Measurements from ENCODE around the gene ANKIB1. TPM values are rescaled to one million over a fixed set of nuclear protein-coding genes. Genes with fewer than 3 reads are reported as not detected.

ANKIB1 gene
- total RNA-seq, 2 experiments from 2014 or later = 57.7 to 82.0 TPM

DNA sequence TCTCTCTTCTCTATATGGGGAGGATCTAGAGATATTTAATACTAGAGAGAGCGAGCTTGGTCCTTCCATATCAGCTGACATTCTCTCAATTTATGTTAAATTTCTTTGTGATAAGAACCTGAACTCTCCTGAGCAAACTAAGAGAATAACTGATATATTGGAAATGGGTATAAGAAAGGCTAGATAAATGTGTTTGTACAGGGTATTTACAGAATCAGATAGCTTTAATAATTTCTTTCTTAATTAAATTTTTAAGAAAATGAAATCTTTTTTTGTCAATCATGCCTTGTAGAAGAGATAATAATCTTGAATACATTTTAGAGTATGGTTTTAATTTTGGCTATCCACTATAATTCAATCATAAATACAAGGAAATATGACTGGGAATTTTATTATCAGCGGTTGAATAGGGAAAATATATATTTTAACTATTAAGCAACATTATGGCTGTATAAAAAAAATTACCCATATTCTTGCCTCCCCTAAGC is 58.7 kb downstream of the ANKIB1 start:
- H3K27me3 Mint-ChIP-seq = no peaks in the 10 kb centered on the region
- ChIA-PET POLR2A (no interaction called here), CTCF (no interaction called here)
- H3K4me1 Mint-ChIP-seq = no peaks in the 10 kb centered on the region
- peaks cover 15% of the 10 kb centered on the region for H3K36me3 Mint-ChIP-seq (ENCODE audit: low read depth)
- H3K4me3 Mint-ChIP-seq = no peak overlapping the region
- peaks cover 4% of the 10 kb centered on the region for H3K9me3 Mint-ChIP-seq
- no peak overlapping the region for H3K27ac Mint-ChIP-seq
- no peak for DNase-seq

DNA sequence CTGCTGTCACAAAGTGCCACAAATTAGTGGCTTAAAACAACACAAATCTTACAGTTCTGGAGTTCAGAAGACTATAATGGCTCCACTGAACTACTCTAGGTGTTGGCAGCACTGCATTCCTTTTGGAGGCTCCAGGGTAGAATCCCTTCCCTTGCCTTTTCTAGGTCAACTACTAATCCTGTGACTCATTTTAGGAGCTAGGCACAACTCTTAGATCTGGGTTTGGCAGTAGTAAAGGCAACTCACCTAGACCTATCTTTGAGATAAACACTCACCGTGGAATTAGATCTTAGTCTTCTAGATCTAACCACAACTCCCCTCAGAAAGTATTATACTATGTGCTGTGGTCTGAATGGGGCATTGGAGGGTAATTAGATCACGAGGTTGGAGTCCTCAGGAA is 60.4 kb downstream of the ANKIB1 start:
- CTCF ChIA-PET = no interaction called here
- H3K4me1 Mint-ChIP-seq = no peaks in the 10 kb centered on the region
- no peaks in the 10 kb centered on the region for H3K9me3 Mint-ChIP-seq
- no peaks in the 10 kb centered on the region for H3K27me3 Mint-ChIP-seq
- POLR2A ChIA-PET = no interaction called here
- H3K27ac Mint-ChIP-seq = no peak overlapping the region
- DNase-seq = no peak
- H3K36me3 Mint-ChIP-seq (ENCODE audit: low read depth) = peaks cover 10% of the 10 kb centered on the region
- H3K4me3 Mint-ChIP-seq = no peak overlapping the region

DNA sequence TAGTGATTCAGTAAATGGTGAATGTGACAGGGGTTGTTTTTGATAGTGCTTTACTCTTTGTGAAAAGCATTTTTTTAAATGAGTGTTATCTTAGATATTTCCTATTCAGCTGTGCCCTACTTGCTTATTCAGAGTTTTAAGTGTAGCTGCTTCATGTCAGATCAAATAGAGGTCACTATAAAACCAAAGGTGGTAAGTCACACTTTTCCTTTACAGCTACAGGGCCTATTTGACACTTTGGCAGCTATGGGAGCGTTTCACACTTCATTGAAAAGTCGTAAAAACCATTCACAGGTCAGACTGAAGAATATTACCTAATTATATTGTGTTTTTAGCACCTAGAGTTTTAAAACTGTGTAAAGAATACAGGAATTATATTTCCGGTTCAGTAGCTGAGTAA is 67.3 kb downstream of the ANKIB1 start:
- CTCF ChIA-PET = no interaction called here

DNA sequence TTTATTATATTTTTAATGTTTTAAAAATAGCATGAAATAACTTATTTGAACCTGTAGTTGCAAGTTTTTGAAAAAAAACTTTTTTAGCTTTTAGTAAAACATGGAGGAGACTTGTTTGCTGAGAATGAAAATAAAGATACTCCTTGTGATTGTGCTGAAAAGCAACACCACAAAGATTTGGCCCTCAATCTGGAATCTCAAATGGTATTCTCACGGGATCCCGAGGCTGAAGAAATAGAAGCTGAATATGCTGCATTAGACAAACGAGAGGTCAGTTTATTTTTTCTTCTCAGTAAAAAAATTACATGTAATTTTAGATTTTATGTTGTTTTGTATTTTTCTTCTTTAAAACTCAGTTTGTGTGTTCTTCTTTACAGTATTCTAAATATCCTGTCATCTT is 73.5 kb downstream of the ANKIB1 start:
- no peak for DNase-seq
- POLR2A ChIA-PET = no interaction called here
- Mint-ChIP-seq H3K36me3 (ENCODE audit: low read depth) (peaks cover 10% of the 10 kb centered on the region), H3K9me3 (no peaks in the 10 kb centered on the region), H3K4me1 (no peaks in the 10 kb centered on the region), H3K4me3 (no peak overlapping the region), H3K27me3 (no peaks in the 10 kb centered on the region), H3K27ac (no peak overlapping the region)
- CTCF ChIA-PET = interaction anchor here (0.7 to 1.0 kb wide), 2 partner anchors 9 to 60 kb away, joined by 3 read pairs; no protein-coding TSS in a partner anchor

More for the DNA sequence above, 67.3 kb downstream of the ANKIB1 start:
- Mint-ChIP-seq H3K4me3 (no peak overlapping the region), H3K27me3 (no peaks in the 10 kb centered on the region), H3K4me1 (no peaks in the 10 kb centered on the region), H3K36me3 (ENCODE audit: low read depth) (peaks cover 5% of the 10 kb centered on the region), H3K27ac (no peak overlapping the region), H3K9me3 (no peaks in the 10 kb centered on the region)
- POLR2A ChIA-PET = no interaction called here
- DNase-seq = no peak

DNA sequence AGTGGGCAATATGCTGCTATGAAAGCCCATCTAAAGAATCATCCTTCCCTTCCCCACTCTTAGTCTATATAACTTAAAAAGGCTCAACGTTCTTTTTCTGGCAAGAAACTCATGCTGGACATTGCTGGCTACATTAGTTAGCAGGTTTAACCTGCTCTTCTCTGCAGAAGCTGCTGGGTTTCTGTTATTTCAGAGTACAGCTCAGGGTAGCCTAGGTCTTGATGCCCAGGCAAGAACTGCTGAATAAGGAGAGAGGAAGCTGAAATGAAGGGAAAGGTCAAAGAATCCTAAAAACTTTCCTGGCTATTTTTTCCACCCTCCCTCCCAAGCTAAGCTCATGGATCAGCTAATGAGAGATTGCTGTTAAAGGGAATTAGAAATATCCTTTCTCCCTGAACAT is 79.4 kb downstream of the ANKIB1 start:
- H3K9me3 Mint-ChIP-seq = no peaks in the 10 kb centered on the region
- POLR2A ChIA-PET = no interaction called here
- H3K27me3 Mint-ChIP-seq = no peaks in the 10 kb centered on the region
- DNase-seq = no peak
- no peak overlapping the region for H3K27ac Mint-ChIP-seq
- H3K4me1 Mint-ChIP-seq = peaks cover 7% of the 10 kb centered on the region
- CTCF ChIA-PET = no interaction called here
- peaks cover 17% of the 10 kb centered on the region for H3K36me3 Mint-ChIP-seq (ENCODE audit: low read depth)
- H3K4me3 Mint-ChIP-seq = no peak overlapping the region

DNA sequence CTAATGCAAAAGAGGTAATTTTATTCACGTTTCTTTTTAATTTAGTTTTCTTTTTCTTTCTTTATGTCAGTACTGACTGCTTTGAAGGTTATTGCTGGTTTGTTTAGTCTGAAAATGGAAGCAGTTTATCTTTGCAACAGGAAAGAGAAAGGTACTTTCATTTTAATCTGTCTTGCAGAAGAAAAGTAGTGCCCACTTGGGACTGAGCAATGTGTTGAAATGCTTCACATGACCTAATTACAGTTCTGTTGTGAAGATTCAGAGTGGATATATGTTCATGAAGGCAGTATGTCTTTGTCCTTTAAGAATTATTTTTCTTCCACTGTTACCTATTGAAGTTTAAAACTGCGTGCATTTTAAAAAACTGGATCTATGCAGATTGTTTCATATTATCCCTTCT is 80.1 kb downstream of the ANKIB1 start:
- no peak overlapping the region for H3K4me3 Mint-ChIP-seq
- H3K27ac Mint-ChIP-seq = peak overlapping the region; percentile 54
- ChIA-PET CTCF (no interaction called here), POLR2A (no interaction called here)
- H3K27me3 Mint-ChIP-seq = no peaks in the 10 kb centered on the region
- DNase-seq = no peak
- no peaks in the 10 kb centered on the region for H3K9me3 Mint-ChIP-seq
- H3K36me3 Mint-ChIP-seq (ENCODE audit: low read depth) = peaks cover 13% of the 10 kb centered on the region
- H3K4me1 Mint-ChIP-seq = peaks cover 7% of the 10 kb centered on the region

DNA sequence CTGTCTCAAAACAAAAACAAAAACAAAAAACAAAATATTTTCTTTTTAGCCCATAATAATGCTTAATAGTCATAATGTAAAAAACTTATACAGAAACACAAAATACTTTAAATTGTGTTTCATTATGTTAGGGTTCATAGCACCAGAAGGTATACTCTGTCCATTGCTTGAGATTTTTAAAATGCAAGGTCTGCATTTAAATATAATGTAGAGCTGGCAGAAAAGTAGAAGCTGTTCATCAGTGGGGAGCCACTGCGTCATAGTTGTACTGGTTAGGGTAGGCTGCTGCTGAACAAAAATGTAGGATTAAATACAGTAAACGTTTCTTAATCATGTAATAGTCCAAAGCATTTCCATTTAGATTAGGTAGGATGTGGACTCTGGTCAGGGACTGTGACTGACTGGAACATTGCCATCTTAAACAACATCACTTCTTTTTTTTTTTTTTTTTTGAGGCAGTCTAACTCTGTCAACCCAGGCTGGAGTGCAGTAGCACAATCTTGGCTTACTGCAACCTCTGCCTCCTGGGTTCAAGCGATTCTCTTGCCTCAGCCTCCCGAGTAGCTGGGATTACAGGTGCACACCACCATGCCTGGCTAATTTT is 85.2 kb downstream of the ANKIB1 start:
- peaks cover 5% of the 10 kb centered on the region for H3K9me3 Mint-ChIP-seq
- peaks cover 30% of the 10 kb centered on the region for H3K36me3 Mint-ChIP-seq (ENCODE audit: low read depth)
- H3K4me1 Mint-ChIP-seq = peaks cover 4% of the 10 kb centered on the region
- ChIA-PET CTCF (no interaction called here), POLR2A (interaction anchor here (0.7 kb wide), 1 partner anchor 34 kb away, joined by 3 read pairs; no protein-coding TSS in a partner anchor)
- no peak overlapping the region for H3K4me3 Mint-ChIP-seq
- H3K27me3 Mint-ChIP-seq = no peaks in the 10 kb centered on the region
- DNase-seq = no peak
- no peak overlapping the region for H3K27ac Mint-ChIP-seq

DNA sequence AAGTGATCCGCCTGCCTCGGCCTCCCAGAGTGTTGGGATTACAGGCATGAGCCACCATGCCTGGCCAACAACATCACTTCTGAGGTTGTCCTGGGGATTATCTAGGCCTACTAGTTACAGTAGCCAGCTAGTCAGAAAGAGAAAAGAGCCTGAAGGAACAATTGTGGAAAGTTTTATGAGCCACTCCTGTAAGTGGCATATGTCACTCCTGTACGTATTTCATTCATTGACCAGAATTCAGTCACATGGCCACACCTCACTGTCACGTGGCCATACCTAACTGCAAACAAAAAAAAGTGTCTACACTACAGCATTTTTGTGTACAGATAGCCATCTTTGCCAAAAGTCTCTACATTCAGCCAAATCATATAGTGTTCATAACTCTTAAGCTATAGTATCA is 85.7 kb downstream of the ANKIB1 start:
- DNase-seq = no peak
- Mint-ChIP-seq H3K4me1 (no peaks in the 10 kb centered on the region), H3K36me3 (ENCODE audit: low read depth) (peaks cover 35% of the 10 kb centered on the region), H3K27me3 (no peaks in the 10 kb centered on the region), H3K9me3 (peaks cover 7% of the 10 kb centered on the region), H3K27ac (no peak overlapping the region), H3K4me3 (no peak overlapping the region)
- ChIA-PET POLR2A (interaction anchor here (0.7 kb wide), 1 partner anchor 35 kb away, joined by 3 read pairs; no protein-coding TSS in a partner anchor), CTCF (no interaction called here)

DNA sequence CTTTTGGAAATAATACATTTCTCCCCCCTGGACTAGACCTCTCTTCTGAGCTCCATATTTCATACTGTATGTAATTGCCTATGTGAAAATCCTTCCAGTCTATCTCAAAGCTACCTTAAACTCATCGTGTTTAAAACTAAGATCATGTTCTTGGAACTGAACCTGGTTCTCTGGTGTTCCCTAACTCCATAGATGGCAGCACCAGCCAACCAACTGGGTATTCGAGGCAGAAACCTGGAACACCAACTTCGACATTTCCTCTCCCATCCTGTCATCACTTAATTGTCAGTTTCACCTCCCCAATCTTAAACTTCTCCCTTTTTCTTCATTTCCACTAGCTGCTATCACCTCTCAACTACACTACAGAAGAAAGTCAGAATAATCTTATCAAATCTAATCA is 87.0 kb downstream of the ANKIB1 start:
- Mint-ChIP-seq H3K4me3 (no peak overlapping the region), H3K27ac (no peak overlapping the region), H3K36me3 (ENCODE audit: low read depth) (peaks cover 36% of the 10 kb centered on the region), H3K9me3 (peaks cover 7% of the 10 kb centered on the region), H3K27me3 (no peaks in the 10 kb centered on the region), H3K4me1 (no peaks in the 10 kb centered on the region)
- ChIA-PET CTCF (no interaction called here), POLR2A (interaction anchor here (0.6 kb wide), 1 partner anchor 14 kb away, joined by 3 read pairs; no protein-coding TSS in a partner anchor)
- no peak for DNase-seq

DNA sequence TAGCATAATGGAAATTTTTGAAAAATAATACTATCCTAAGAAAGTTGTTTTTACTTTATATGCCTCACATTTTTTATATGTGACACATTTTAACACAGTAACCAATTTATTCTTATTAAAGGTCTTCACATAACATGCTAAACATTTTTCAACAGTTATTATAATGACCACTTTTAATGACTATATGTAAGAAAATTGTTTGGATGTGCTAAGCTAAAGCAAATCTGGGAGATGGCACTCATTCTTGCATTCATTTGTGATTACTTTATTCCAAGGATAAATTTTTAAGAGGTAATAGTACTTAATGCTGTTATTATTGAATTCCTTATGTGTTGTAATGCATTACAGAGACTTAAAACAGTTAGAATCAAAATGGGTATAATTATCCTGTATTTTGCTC is 88.1 kb downstream of the ANKIB1 start:
- no peaks in the 10 kb centered on the region for H3K4me1 Mint-ChIP-seq
- POLR2A ChIA-PET = no interaction called here
- CTCF ChIA-PET = no interaction called here
- no peak overlapping the region for H3K27ac Mint-ChIP-seq
- peaks cover 33% of the 10 kb centered on the region for H3K36me3 Mint-ChIP-seq (ENCODE audit: low read depth)
- H3K9me3 Mint-ChIP-seq = peaks cover 7% of the 10 kb centered on the region
- no peaks in the 10 kb centered on the region for H3K27me3 Mint-ChIP-seq
- DNase-seq = no peak
- H3K4me3 Mint-ChIP-seq = no peak overlapping the region

DNA sequence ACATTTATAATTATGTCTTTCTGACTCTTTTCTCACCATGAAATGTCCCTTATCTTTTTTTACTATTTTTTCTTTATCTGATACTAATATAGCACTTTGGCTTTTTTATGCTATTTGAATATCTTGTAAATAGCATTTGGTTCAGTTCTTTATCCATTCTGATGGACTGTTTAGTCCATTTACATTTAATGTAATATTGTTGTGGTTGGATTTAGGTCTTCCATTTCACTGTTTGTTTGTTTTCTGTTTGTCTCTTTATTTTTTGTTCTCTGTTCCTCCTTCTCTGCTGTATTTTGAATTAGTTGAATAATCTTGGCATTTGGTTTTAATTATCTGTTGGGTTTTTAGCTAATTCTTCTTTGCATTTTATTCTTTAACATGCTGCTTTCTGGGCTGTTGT is 89.8 kb downstream of the ANKIB1 start:
- Mint-ChIP-seq H3K27ac (peak overlapping the region; percentile 39), H3K4me3 (no peak overlapping the region), H3K9me3 (peaks cover 7% of the 10 kb centered on the region), H3K4me1 (no peaks in the 10 kb centered on the region), H3K36me3 (ENCODE audit: low read depth) (peaks cover 25% of the 10 kb centered on the region), H3K27me3 (no peaks in the 10 kb centered on the region)
- no peak for DNase-seq
- CTCF ChIA-PET = interaction anchor here (1.1 kb wide), 1 partner anchor 112 kb away, joined by 3 read pairs; the partner anchor contains the start of gene GATAD1
- POLR2A ChIA-PET = no interaction called here

DNA sequence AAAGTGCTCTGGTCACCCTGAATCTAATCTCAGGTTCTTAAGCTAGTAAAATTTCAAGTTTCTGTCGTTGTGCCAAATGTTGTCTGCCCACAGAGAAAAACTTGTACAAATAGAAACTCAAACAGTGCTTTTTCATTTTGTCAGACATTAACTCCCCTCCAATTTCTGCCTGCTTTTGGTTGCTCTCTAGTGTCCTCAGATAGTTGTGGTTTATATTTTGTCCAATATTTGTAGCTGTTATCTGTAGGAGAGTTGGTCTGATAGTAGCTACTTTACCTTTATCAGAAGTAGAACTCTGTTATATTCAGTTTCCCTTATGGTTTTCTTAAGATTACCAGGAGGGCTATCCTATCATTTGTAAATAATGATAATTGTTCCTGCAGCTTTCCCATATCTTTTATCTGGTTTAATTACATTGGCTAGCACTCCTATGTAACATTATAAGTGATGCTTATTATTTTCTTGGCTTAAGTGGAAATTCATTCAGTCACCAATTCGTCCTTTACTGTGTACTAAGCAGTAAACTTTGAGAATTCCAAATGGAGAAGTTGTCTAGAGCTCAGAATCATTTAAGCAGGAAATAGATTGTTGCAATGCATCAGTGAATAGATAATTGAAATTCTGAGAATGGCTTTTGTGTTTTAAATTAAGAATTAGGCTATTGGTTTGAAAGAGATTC is 91.0 kb downstream of the ANKIB1 start:
- Mint-ChIP-seq H3K4me3 (no peak overlapping the region), H3K36me3 (ENCODE audit: low read depth) (peaks cover 19% of the 10 kb centered on the region), H3K9me3 (peaks cover 7% of the 10 kb centered on the region), H3K27ac (no peak overlapping the region), H3K4me1 (no peaks in the 10 kb centered on the region), H3K27me3 (no peaks in the 10 kb centered on the region)
- CTCF ChIA-PET = interaction anchor here (0.6 to 1.2 kb wide), 2 partner anchors 11 to 42 kb away, joined by 3 read pairs; no protein-coding TSS in a partner anchor
- no peak for DNase-seq
- POLR2A ChIA-PET = no interaction called here

DNA sequence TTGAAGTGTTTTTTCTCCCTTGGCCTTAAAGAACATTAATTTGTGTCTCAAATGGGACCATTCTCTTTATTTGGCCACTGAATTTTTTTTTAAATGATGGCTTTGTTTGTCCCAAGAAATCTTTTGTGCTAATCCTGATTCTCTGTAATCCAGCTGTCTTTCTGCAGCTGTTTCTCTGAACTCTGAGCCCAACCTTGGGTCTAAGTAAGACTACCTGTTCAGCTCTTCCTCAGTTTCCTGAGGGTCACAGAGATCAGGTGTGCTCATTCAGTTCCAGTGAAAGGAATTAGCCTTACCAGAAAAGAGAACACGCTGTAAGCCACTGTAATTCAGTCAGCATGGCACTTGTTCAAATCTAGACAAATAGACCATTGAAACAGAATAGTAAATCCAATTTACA is 94.2 kb downstream of the ANKIB1 start:
- no peak for DNase-seq
- no peak overlapping the region for H3K27ac Mint-ChIP-seq
- no peaks in the 10 kb centered on the region for H3K27me3 Mint-ChIP-seq
- H3K9me3 Mint-ChIP-seq = peaks cover 7% of the 10 kb centered on the region
- H3K4me1 Mint-ChIP-seq = no peaks in the 10 kb centered on the region
- H3K36me3 Mint-ChIP-seq (ENCODE audit: low read depth) = peaks cover 18% of the 10 kb centered on the region
- no peak overlapping the region for H3K4me3 Mint-ChIP-seq
- POLR2A ChIA-PET = no interaction called here
- CTCF ChIA-PET = no interaction called here

DNA sequence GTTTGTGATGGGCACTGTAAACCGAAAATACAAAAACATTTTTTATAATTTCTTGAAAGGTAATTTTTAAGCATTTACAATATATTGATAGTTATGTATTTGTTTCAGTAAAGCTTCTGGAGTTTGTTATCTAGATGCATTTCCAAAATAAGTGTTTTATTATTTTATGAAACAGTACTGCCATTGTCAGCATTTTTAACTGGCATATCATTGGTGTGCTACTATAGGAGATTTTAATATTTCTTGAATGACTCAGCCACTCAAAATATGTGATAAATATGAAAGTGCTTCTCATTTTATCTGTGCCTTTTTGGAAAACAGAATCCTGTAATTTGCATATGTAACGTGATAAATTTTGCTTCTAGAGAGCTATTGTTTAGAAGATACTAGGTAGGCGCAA is 97.9 kb downstream of the ANKIB1 start:
- no peaks in the 10 kb centered on the region for H3K27me3 Mint-ChIP-seq
- no peaks in the 10 kb centered on the region for H3K9me3 Mint-ChIP-seq
- no peak for DNase-seq
- H3K4me1 Mint-ChIP-seq = no peaks in the 10 kb centered on the region
- H3K27ac Mint-ChIP-seq = no peak overlapping the region
- POLR2A ChIA-PET = no interaction called here
- H3K4me3 Mint-ChIP-seq = no peak overlapping the region
- CTCF ChIA-PET = no interaction called here
- H3K36me3 Mint-ChIP-seq (ENCODE audit: low read depth) = peaks cover 21% of the 10 kb centered on the region
